HepG2 (cell line): ENCODE data around the gene ETFRF1. TPM values are rescaled to one million over a fixed set of nuclear protein-coding genes. Genes with fewer than 3 reads are reported as not detected.

Experiments used
- ATAC-seq: fragments of 200-7000 bp; cut with Tn5 transposase; 3 replicates; pipeline ENCODE4 v1.9.1; 2020; ENCODE audit warnings: mild to moderate bottlenecking, moderate library complexity
- BruUV-seq: library from RNA; stranded (reverse); fragments of 400-500 nt; replicated peaks from 2 replicates; lab custom pipeline; 2021; lab: Mats Ljungman, UMichigan
- CTCF ChIA-PET: fragments of 300-600 bp; formaldehyde crosslinking; extraction: SDS; loops from one replicate; lab custom pipeline; 2021; ENCODE audit warnings: low total read pairs, inconsistent platforms, low intra/inter-chr PET ratio; lab: Yijun Ruan, JAX
- POLR2A ChIA-PET: fragments of 350-600 bp; sonication (Branson Sonifier 250); formaldehyde crosslinking; loops from one replicate; lab custom pipeline; 2020; ENCODE audit warnings: antibody characterized with exemption, inconsistent platforms; lab: Yijun Ruan, JAX
- DNase-seq: peaks from one replicate; pipeline ENCODE4 v3.0.0-alpha.2; 2015; ENCODE audit warnings: low spot score
- FAIRE-seq: peaks from 3 replicates; lab custom pipeline; 2011; peaks lifted over from hg19 to GRCh38; lab: Jason Lieb, UNC
- H2AFZ ChIP-seq: one replicate; pipeline ENCODE4 v1.6.1; 2011; ENCODE audit warnings: low read length, inconsistent platforms
- H3K27ac ChIP-seq: fragments of 300-600 bp; 3 replicates; pipeline ENCODE4 v1.8.0; 2011; ENCODE audit warnings: mixed run types, mild to moderate bottlenecking, mixed read lengths, low read length, inconsistent platforms; ENCODE audit not compliant: insufficient read depth; ENCODE audit errors: extremely low read length
- H3K27me3 ChIP-seq, 2 experiments: fragments of 200-600 bp in 1 of 2; 2 replicates in 1 of 2; 3 replicates in 1 of 2; pipeline versions ENCODE4 v1.6.0 to v1.8.0; 2011; ENCODE audit warnings: low read length in 2 of 2, mild to moderate bottlenecking in 2 of 2, moderate library complexity in 2 of 2, inconsistent platforms in 1 of 2; ENCODE audit not compliant: insufficient read depth in 2 of 2, control insufficient read depth in 1 of 2
- H3K36me3 ChIP-seq, 2 experiments: fragments of 200-600 bp in 1 of 2; replicated peaks in 1 of 2; 2 replicates in 1 of 2; 3 replicates in 1 of 2; pipeline versions ENCODE4 v1.5.1 to v1.8.0; 2011; ENCODE audit warnings: low read length in 2 of 2, inconsistent platforms in 1 of 2; ENCODE audit not compliant: insufficient read depth in 2 of 2, control insufficient read depth in 1 of 2
- H3K4me1 ChIP-seq: 2 replicates; pipeline ENCODE4 v1.5.1; 2012; ENCODE audit warnings: low read length, inconsistent platforms; ENCODE audit not compliant: insufficient read depth
- H3K4me2 ChIP-seq: 2 replicates; pipeline ENCODE4 v1.6.0; 2011; ENCODE audit warnings: low read depth, low read length, inconsistent platforms
- H3K4me3 ChIP-seq, 3 experiments: fragments of 200-600 bp in 1 of 3; sonication (generic), shearing (Covaris generic) in 1 of 3; replicated peaks in 1 of 3; 2 replicates each; pipeline ENCODE4 v1.5.1; 2011 to 2016; ENCODE audit warnings: low read length in 3 of 3, inconsistent platforms in 2 of 3, low read depth in 2 of 3, mild to moderate bottlenecking in 2 of 3, control low read depth in 1 of 3, mixed read lengths in 1 of 3; ENCODE audit not compliant: insufficient read depth in 1 of 3
- H3K79me2 ChIP-seq: one replicate; pipeline ENCODE4 v1.6.1; 2011; ENCODE audit warnings: low read length, inconsistent platforms; ENCODE audit not compliant: insufficient read depth
- H3K9ac ChIP-seq: 2 replicates; pipeline ENCODE4 v1.6.0; 2011; ENCODE audit warnings: mild to moderate bottlenecking, low read depth, low read length, inconsistent platforms; ENCODE audit not compliant: insufficient read depth
- H3K9me3 ChIP-seq: 2 replicates; pipeline ENCODE4 v1.5.1; 2012; ENCODE audit warnings: mild to moderate bottlenecking, low read length
- H4K20me1 ChIP-seq: 2 replicates; pipeline ENCODE4 v1.6.0; 2011; ENCODE audit warnings: inconsistent platforms, mild to moderate bottlenecking, low read length, moderate library complexity; ENCODE audit not compliant: insufficient read depth
- GFI1 ChIP-seq: sonication (generic); formaldehyde crosslinking; IDR thresholded peaks from 2 replicates; pipeline ENCODE4 v1.5.0; 2020; ENCODE audit warnings: missing genetic modification reagents, mild to moderate bottlenecking, borderline replicate concordance
- MAFK ChIP-seq, 2 experiments: IDR thresholded peaks in 1 of 2; conservative IDR thresholded peaks in 1 of 2; 2 replicates each; pipeline ENCODE4 v1.6.1; 2011; ENCODE audit warnings: improper control_type of control experiment in 2 of 2, low read length in 2 of 2
- ZBTB33 ChIP-seq: sonication (generic); formaldehyde crosslinking; IDR thresholded peaks from 2 replicates; pipeline ENCODE4 v1.4.0; 2020; ENCODE audit warnings: missing genetic modification reagents
- ZNF354B ChIP-seq: sonication (generic); formaldehyde crosslinking; IDR thresholded peaks from 2 replicates; pipeline ENCODE4 v1.8.0; 2022; ENCODE audit warnings: mild to moderate bottlenecking, missing genetic modification reagents
- WGBS: methylation state at CpG from one replicate; pipeline ENCODE4 v1.1.6; 2017; ENCODE audit warnings: low lambda C conversion rate; 5-methylcytosine and 5-hydroxymethylcytosine counted together
- in situ Hi-C: cut with HindIII; loops from 2 replicates; pipeline ENCODE4 v1.10.0; 2017; ENCODE audit warnings: low pct_unique_long_range_greater_than_20kb; ENCODE audit not compliant: extremely low pct_ligation_motif_present
- intact Hi-C: fragments of 100-400 bp; cut with micrococcal nuclease; formaldehyde crosslinking; loops from one replicate; pipeline ENCODE4 v1.10.0; 2022; ENCODE audit not compliant: unreplicated experiment
- polyA plus RNA-seq, 8 experiments: library from polyadenylated mRNA; depleted of rRNA in 3 of 8; stranded (reverse) in 7 of 8; unstranded in 1 of 8; fragments of >200 nt; fragmentation: Illumina TruSeq in 4 of 8; extraction: Trizol in 4 of 8; gene quantifications; 2 replicates each; pipeline versions ENCODE4 v1.2.1 to v1.2.3, GENCODE V29; 2011 to 2016; ENCODE audit warnings: low read depth in 4 of 8, missing spikeins in 1 of 8, mixed read lengths in 1 of 8; ENCODE audit not compliant: insufficient read depth in 1 of 8
- total RNA-seq, 5 experiments: library from RNA; depleted of rRNA; stranded (reverse); fragments of >200 nt; fragmentation: Illumina TruSeq; extraction: Trizol; gene quantifications; 2 replicates each; pipeline ENCODE4 v1.2.3, GENCODE V29; 2016; ENCODE audit warnings: low read depth in 1 of 5

The ETFRF1 gene
- total and polyA plus RNA-seq, 2 of the 13 experiments (the other 11 are each of a cell fraction or from before 2014, with no cell fraction given): 6.8 to 7.0 TPM

DNA sequence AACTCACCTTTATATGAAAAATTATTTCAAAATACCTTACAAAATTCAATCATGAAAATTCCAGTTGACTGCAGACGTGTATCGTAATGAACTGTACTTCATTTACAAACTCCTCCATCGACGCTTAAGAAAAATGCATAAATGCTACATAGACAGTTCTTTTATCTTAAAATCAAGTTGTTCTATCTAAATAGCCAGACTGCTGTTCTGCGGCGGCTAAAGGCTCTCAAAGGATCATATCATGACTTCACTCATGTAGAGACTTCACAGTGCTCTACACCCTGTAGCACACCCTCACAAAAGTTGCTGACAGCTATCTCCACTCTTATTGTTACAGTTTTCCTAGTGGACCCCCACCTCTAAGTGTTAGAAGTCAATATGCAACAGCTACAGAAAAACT is 50.5 kb downstream of the ETFRF1 start:
- Histone ChIP-seq H3K4me3 (no peak overlapping the region), H3K4me2 (no peak overlapping the region), H4K20me1 (no peaks in the 10 kb centered on the region), H3K27ac (no peak overlapping the region), H3K79me2 (peaks cover 21% of the 10 kb centered on the region), H2AFZ (no peak overlapping the region), H3K9me3 (no peaks in the 10 kb centered on the region), H3K9ac (no peak overlapping the region), H3K4me1 (peaks cover 9% of the 10 kb centered on the region), H3K36me3 (peaks cover 1 to 6% of the 10 kb centered on the region in 2 experiments; a peak in 1 of 5 replicates), H3K27me3 (no peaks in the 10 kb centered on the region)
- no TSS peak for BruUV-seq
- intact Hi-C loops: no loop called here
- ChIA-PET CTCF (no interaction called here), POLR2A (no interaction called here)
- FAIRE-seq (no peak), ATAC-seq (no peak), DNase-seq (no peak)
- TF ChIP-seq MAFK (conservative IDR thresholded peaks at IDR 0.05 in 1 of 2, IDR thresholded peaks at IDR 0.05 in 1 of 2; ENCODE audit: low read length in 2 of 2) (peak; percentile 39 to 52; a peak in 3 of 4 replicates), GFI1 (no peak)
- 98% methylated on average over 6 of the region's 6 CpGs for WGBS
- in situ Hi-C loops: no loop called here

DNA sequence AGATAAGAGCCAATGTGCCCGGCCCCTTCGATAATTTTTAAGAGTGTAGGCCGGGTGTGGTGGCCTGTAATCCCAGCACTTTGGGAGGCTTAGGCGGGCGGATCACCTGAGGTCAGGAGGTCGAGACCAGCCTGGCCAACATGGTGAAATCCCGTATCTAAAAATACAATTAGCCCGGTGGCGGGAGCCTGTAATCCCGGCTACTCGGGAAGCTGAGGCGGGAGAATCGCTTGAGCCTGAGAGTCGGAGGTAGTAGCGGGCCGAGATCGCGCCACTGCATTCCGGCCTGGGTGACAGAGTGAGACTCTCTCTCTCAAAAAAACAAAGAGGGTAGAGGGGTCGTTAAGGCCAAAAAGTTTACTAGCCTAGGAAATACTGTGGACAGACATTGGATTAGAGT is 53.1 kb downstream of the ETFRF1 start:
- ChIA-PET CTCF (no interaction called here), POLR2A (no interaction called here)
- no TSS peak for BruUV-seq
- ATAC-seq (no peak), FAIRE-seq (no peak), DNase-seq (no peak)
- Histone ChIP-seq H3K4me3 (no peak overlapping the region), H3K4me2 (no peak overlapping the region), H3K27me3 (no peaks in the 10 kb centered on the region; a peak in 1 of 5 replicates), H3K79me2 (peaks cover 21% of the 10 kb centered on the region), H3K36me3 (0 out of 5 replicates have a peak, but pooled peaks cover 0 to 6% of the 10 kb centered on the region in 2 experiments), H3K27ac (no peak overlapping the region), H3K4me1 (peaks cover 27% of the 10 kb centered on the region), H4K20me1 (no peaks in the 10 kb centered on the region), H3K9me3 (no peaks in the 10 kb centered on the region), H2AFZ (no peak overlapping the region), H3K9ac (no peak overlapping the region)
- intact Hi-C loops (no loop called here), in situ Hi-C loops (no loop called here)
- TF ChIP-seq ZNF354B (CRISPR knock-in tag): no peak
- peak; percentile 47; the same call in 1 of the 2 replicates for TF ChIP-seq ZBTB33
- WGBS: 96% methylated on average over 20 of the region's 20 CpGs
